H1 (cell line): Measurements from ENCODE around the gene SLK. TPM values are rescaled to one million over a fixed set of nuclear protein-coding genes. Genes with fewer than 3 reads are reported as not detected.

ENCODE experiments used
- ASH2L ChIP-seq: fragments of 200-600, 300-600 bp; sonication (generic); IDR thresholded peaks from one replicate; pipeline ENCODE4 v1.7.1; 2017; ENCODE audit warnings: low read length
- CHD1 ChIP-seq: IDR thresholded peaks from 2 replicates; pipeline ENCODE4 v1.6.1; 2012; ENCODE audit warnings: low read depth, low read length, improper control_type of control experiment
- KDM4A ChIP-seq: IDR thresholded peaks from one replicate; pipeline ENCODE4 v1.7.1; 2012; ENCODE audit warnings: low read depth, mild to moderate bottlenecking, moderate library complexity, low read length, inconsistent platforms; ENCODE audit not compliant: severe bottlenecking
- NANOG ChIP-seq: IDR thresholded peaks from 2 replicates; pipeline ENCODE4 v1.6.1; 2011; ENCODE audit warnings: low read length, low read depth, mild to moderate bottlenecking, inconsistent platforms; ENCODE audit not compliant: insufficient read depth, poor library complexity, severe bottlenecking
- RFX5 ChIP-seq: IDR thresholded peaks from 2 replicates; pipeline ENCODE4 v1.6.1; 2011; ENCODE audit warnings: low read depth, low read length, improper control_type of control experiment, borderline replicate concordance
- RNF2 ChIP-seq: fragments of 200-900, 300-1000 bp; sonication (generic); IDR thresholded peaks from 2 replicates; pipeline ENCODE4 v1.7.1; 2016; ENCODE audit warnings: borderline replicate concordance, low read depth, mild to moderate bottlenecking, antibody characterized with exemption, low read length; ENCODE audit not compliant: poor library complexity, severe bottlenecking; ENCODE audit errors: missing control alignments
- TAF7 ChIP-seq: optimal IDR thresholded peaks from 2 replicates; pipeline ENCODE3; 2011; ENCODE audit warnings: low read depth, mild to moderate bottlenecking, inconsistent platforms, low read length, moderate library complexity, borderline replicate concordance
- polyA plus RNA-seq, 7 experiments: library from polyadenylated mRNA; depleted of rRNA in 3 of 7; stranded (reverse) in 5 of 7; unstranded in 2 of 7; fragments of >200 nt in 5 of 7; fragments of 200-250 nt in 2 of 7; gene quantifications; 1 replicate in 5 of 7; 2 replicates in 1 of 7; 4 replicates in 1 of 7; pipeline versions ENCODE4 v1.2.1 to v1.2.3, GENCODE V29; 2011 to 2013; ENCODE audit warnings: missing spikeins in 2 of 7, mixed read lengths in 2 of 7
- total RNA-seq: library from RNA; stranded (reverse); fragmentation: NEBNext Ultra II Directional; extraction: Animal tissue kit (Norgen Biotek cat#: 25700); gene quantifications from 2 replicates; pipeline ENCODE4 v1.2.1, GENCODE V29; 2021

The SLK gene
- total and polyA plus RNA-seq, 2 of the 8 experiments (the other 6 are each of a cell fraction or from before 2014, with no cell fraction given), result 2.7 to 18.3 TPM

GRCh38 chr10:103968441-103969391 lies 1.8 kb downstream of the SLK start (continued):
- no peak for TF ChIP-seq KDM4A
- no peak for TF ChIP-seq ASH2L
- TF ChIP-seq TAF7, result no peak
- TF ChIP-seq CHD1, result no peak
- no peak for TF ChIP-seq NANOG
- no peak for TF ChIP-seq RNF2
- no peak for TF ChIP-seq RFX5
